Hepatocyte (in vitro differentiated cells): ENCODE measurements around the gene SPAG6. TPM values are rescaled to one million over a fixed set of nuclear protein-coding genes. Genes with fewer than 3 reads are reported as not detected.

Experiments used
- DNase-seq: peaks from one replicate; pipeline ENCODE4 v3.0.0-alpha.2; 2016; ENCODE audit warnings: low spot score
- H2AFZ ChIP-seq: fragments of 200-600 bp; sonication (generic); 2 replicates; pipeline ENCODE4 v1.6.0; 2016; ENCODE audit warnings: antibody characterized with exemption, mild to moderate bottlenecking
- H3K27ac ChIP-seq: fragments of 200-600 bp; sonication (generic); 2 replicates; pipeline ENCODE4 v1.5.1; 2016; ENCODE audit warnings: mild to moderate bottlenecking
- H3K27me3 ChIP-seq: fragments of 200-600 bp; sonication (generic); 2 replicates; pipeline ENCODE4 v1.6.1; 2016
- H3K36me3 ChIP-seq: fragments of 200-600 bp; sonication (generic); replicated peaks from 2 replicates; pipeline ENCODE4 v1.5.1; 2016; ENCODE audit warnings: low read depth; ENCODE audit not compliant: insufficient read depth
- H3K4me1 ChIP-seq: fragments of 200-600 bp; sonication (generic); 2 replicates; pipeline ENCODE4 v1.5.1; 2016; ENCODE audit warnings: mild to moderate bottlenecking, moderate library complexity; ENCODE audit not compliant: insufficient read depth
- H3K4me2 ChIP-seq: fragments of 200-600 bp; sonication (generic); 2 replicates; pipeline ENCODE4 v1.6.0; 2016
- H3K4me3 ChIP-seq: fragments of 200-600 bp; sonication (generic); 2 replicates; pipeline ENCODE4 v1.5.1; 2016; ENCODE audit warnings: mild to moderate bottlenecking
- H3K79me2 ChIP-seq: fragments of 200-600 bp; sonication (generic); 2 replicates; pipeline ENCODE4 v1.6.0; 2017; ENCODE audit warnings: mild to moderate bottlenecking
- H3K9me2 ChIP-seq: fragments of 200-600 bp; sonication (generic); replicated peaks from 2 replicates; pipeline ENCODE4 v1.6.0; 2017; ENCODE audit warnings: mild to moderate bottlenecking; ENCODE audit not compliant: insufficient read depth
- H3K9me3 ChIP-seq: fragments of 200-600 bp; sonication (generic); 2 replicates; pipeline ENCODE4 v1.5.1; 2016; ENCODE audit warnings: low read depth, mild to moderate bottlenecking
- H4K20me1 ChIP-seq: fragments of 200-600 bp; sonication (generic); 2 replicates; pipeline ENCODE4 v1.6.0; 2016; ENCODE audit warnings: mild to moderate bottlenecking; ENCODE audit not compliant: insufficient read depth, poor library complexity, severe bottlenecking
- EZH2 ChIP-seq: fragments of 200-600 bp; sonication (generic); IDR thresholded peaks from 2 replicates; pipeline ENCODE4 v1.6.1; 2016; ENCODE audit warnings: antibody characterized with exemption, mild to moderate bottlenecking, borderline replicate concordance
- EZH2phosphoT487 ChIP-seq: fragments of 200-600 bp; sonication (generic); IDR thresholded peaks from one replicate; pipeline ENCODE4 v1.6.1; 2018; ENCODE audit warnings: antibody characterized with exemption, mild to moderate bottlenecking, low read depth, moderate library complexity; ENCODE audit not compliant: unreplicated experiment, severe bottlenecking
- WGBS: methylation state at CpG from one replicate; pipeline ENCODE4 v1.1.6; 2016; ENCODE audit warnings: low lambda C conversion rate; ENCODE audit errors: missing lambda C conversion rate; 5-methylcytosine and 5-hydroxymethylcytosine counted together
- polyA plus RNA-seq: library from polyadenylated mRNA; unstranded; fragments of >200 nt; fragmentation: Nextera tagmentation; extraction: Ambion mirVana; gene quantifications from 2 replicates; pipeline ENCODE4 v1.2.1, GENCODE V29; 2016
- total RNA-seq: library from RNA; depleted of rRNA; stranded (reverse); fragments of >200 nt; gene quantifications from 2 replicates; pipeline ENCODE4 v1.2.3, GENCODE V29; 2014
- TF ChIP-seq, protein P1 (sequence below): fragments of 200-600 bp; sonication (generic); IDR thresholded peaks from 2 replicates; pipeline ENCODE4 v1.5.1; 2016; ENCODE audit warnings: antibody characterized with exemption, mild to moderate bottlenecking; ENCODE audit not compliant: poor library complexity

SPAG6 gene
- total and polyA plus RNA-seq, 2 experiments from 2014 or later, result 0.17 TPM; not detected in 1

DNA sequence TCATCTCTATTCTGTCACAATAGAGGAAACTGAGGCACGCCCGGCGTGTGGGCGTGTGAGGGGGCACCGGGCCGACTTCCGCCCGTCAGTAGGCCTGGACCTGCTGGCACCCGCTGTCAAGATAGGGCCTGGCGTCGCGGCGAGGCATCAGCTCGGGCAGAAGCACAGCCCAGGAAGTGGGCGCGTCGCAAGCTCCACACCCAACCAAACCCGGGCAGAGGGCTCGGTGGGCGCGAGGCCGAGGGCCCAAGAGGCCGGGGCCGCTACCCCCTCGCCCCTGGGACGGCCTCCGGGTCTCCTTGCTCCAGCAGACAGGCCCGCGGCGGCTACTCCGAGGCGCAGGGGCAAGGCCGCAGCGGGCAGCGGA is 91.2 kb downstream of the SPAG6 start:
- TF ChIP-seq, protein P1, sequence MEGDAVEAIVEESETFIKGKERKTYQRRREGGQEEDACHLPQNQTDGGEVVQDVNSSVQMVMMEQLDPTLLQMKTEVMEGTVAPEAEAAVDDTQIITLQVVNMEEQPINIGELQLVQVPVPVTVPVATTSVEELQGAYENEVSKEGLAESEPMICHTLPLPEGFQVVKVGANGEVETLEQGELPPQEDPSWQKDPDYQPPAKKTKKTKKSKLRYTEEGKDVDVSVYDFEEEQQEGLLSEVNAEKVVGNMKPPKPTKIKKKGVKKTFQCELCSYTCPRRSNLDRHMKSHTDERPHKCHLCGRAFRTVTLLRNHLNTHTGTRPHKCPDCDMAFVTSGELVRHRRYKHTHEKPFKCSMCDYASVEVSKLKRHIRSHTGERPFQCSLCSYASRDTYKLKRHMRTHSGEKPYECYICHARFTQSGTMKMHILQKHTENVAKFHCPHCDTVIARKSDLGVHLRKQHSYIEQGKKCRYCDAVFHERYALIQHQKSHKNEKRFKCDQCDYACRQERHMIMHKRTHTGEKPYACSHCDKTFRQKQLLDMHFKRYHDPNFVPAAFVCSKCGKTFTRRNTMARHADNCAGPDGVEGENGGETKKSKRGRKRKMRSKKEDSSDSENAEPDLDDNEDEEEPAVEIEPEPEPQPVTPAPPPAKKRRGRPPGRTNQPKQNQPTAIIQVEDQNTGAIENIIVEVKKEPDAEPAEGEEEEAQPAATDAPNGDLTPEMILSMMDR, result no peak
- no peak for TF ChIP-seq EZH2phosphoT487
- no peak for TF ChIP-seq EZH2
- peak overlapping the region; percentile 85 for H2AFZ ChIP-seq
- H3K4me3 ChIP-seq, result peak overlapping the region; percentile 72

GRCh38 chr10:22436893-22437619 is 91.8 kb downstream of the SPAG6 start:
- Histone ChIP-seq H3K79me2 (peaks cover 21% of the 10 kb centered on the region), H3K4me1 (peaks cover 18% of the 10 kb centered on the region), H3K9me2 (no peaks in the 10 kb centered on the region), H4K20me1 (no peaks in the 10 kb centered on the region), H2AFZ (peak overlapping the region; percentile 85), H3K9me3 (no peaks in the 10 kb centered on the region), H3K36me3 (no peaks in the 10 kb centered on the region), H3K27ac (peak overlapping the region; percentile 99), H3K27me3 (no peaks in the 10 kb centered on the region), H3K4me2 (peak overlapping the region; percentile 82), H3K4me3 (peak overlapping the region; percentile 72)
- TF ChIP-seq EZH2phosphoT487 (no peak), EZH2 (no peak)
- TF ChIP-seq, protein P1, result peak; percentile 0
- peak; percentile 93 for DNase-seq
- 2% methylated on average over 84 of the region's 85 CpGs for WGBS

More for the DNA sequence above, 91.2 kb downstream of the SPAG6 start:
- 38% methylated on average over 26 of the region's 35 CpGs for WGBS
- Histone ChIP-seq H3K4me2 (peak overlapping the region; percentile 82), H3K9me2 (no peaks in the 10 kb centered on the region), H3K79me2 (peaks cover 21% of the 10 kb centered on the region), H4K20me1 (no peaks in the 10 kb centered on the region), H3K27ac (peak overlapping the region; percentile 99), H3K9me3 (no peaks in the 10 kb centered on the region), H3K27me3 (no peaks in the 10 kb centered on the region), H3K4me1 (peaks cover 18% of the 10 kb centered on the region), H3K36me3 (no peaks in the 10 kb centered on the region)
- DNase-seq, result no peak

DNA sequence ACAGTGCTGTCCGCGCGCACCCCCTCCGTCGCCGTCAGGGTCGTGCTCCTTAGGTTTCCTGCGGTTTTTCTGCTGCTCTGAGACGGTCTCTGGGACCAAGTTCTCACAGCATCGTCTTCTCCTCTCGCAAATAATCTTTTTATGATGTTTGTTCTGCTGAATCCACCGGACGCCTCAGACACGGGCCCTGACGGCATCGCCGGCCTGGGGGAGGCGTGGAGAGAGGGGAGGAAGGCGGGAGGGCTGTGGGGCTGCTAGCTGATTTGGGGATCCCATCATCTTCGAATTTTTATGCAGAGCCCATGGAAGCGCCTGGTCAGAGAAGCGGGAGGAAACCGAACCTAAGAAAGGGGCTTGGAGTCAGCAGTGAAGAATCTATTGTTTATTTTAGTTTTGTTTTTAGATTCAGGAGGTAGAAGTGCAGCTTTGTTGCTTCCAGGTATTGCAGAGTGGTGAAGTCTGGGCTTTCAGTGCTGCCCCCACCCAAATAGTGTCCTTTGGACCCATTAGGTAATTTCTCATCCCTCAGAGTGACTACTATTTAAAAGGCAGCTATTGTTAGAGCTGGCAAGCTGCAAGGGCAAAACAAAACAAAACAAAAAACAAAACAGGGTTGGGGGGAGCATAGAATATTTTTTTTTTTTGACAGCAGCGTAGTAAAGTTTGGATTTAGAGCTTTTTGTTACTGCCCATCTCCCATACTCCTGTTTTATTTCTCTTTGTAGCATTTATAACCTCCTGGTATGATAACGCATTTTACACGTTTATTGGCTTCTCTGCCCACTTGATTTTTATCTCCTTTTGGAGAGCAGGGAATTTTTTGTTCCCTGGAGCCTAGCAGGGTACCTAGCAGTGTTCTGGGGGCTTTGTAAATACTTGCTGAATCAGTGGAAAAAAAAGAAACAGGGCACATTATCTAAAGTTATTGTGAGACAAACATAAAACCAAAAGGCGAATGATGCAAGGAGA is 92.6 kb downstream of the SPAG6 start:
- H3K36me3 ChIP-seq, result no peaks in the 10 kb centered on the region
- H3K9me3 ChIP-seq, result no peaks in the 10 kb centered on the region
- peak overlapping the region; percentile 72 for H3K4me3 ChIP-seq
- peak overlapping the region; percentile 85 for H2AFZ ChIP-seq
- WGBS, result 6% methylated on average over 24 of the region's 27 CpGs
- DNase-seq, result peak; percentile 54
- H3K4me1 ChIP-seq, result peaks cover 18% of the 10 kb centered on the region
- peak overlapping the region; percentile 82 for H3K4me2 ChIP-seq
- H3K27me3 ChIP-seq, result no peaks in the 10 kb centered on the region
- peaks cover 21% of the 10 kb centered on the region for H3K79me2 ChIP-seq
- H3K9me2 ChIP-seq, result no peaks in the 10 kb centered on the region
- TF ChIP-seq EZH2phosphoT487, result no peak
- TF ChIP-seq, protein P1, result no peak
- TF ChIP-seq EZH2, result no peak
- H3K27ac ChIP-seq, result peak overlapping the region; percentile 99
- no peaks in the 10 kb centered on the region for H4K20me1 ChIP-seq
